Ovary (tissue), 9 donors: Measurements from ENCODE around the gene DGKG. TPM values are rescaled to one million over a fixed set of nuclear protein-coding genes. Genes with fewer than 3 reads are reported as not detected.

Experiments
- DNase-seq, 5 donors: peaks; one replicate each; pipeline ENCODE4 v3.0.0-alpha.2; 2019 to 2020
- H3K27ac ChIP-seq, 2 donors: fragments of 200-600 bp; one replicate each; pipeline versions ENCODE4 v1.5.1 to v1.8.0; 2019 to 2022
- H3K27me3 ChIP-seq: fragments of 200-600 bp; one replicate; pipeline ENCODE4 v1.8.0; 2022
- H3K36me3 ChIP-seq: fragments of 200-600 bp; sonication (generic); one replicate; pipeline ENCODE4 v1.5.1; 2019
- H3K4me1 ChIP-seq: one replicate; pipeline ENCODE4 v1.8.1; 2013; ENCODE audit warnings: mild to moderate bottlenecking, moderate library complexity; ENCODE audit not compliant: insufficient read depth
- H3K4me3 ChIP-seq: fragments of 200-600 bp; sonication (generic); one replicate; pipeline ENCODE4 v1.5.1; 2017
- H3K9me3 ChIP-seq, 2 donors: fragments of 200-600 bp in 1 of 2; sonication (generic) in 1 of 2; one replicate each; pipeline versions ENCODE4 v1.5.1 to v1.8.1; 2013 to 2019; ENCODE audit warnings: mild to moderate bottlenecking in 1 of 2, moderate library complexity in 1 of 2
- EP300 ChIP-seq: sonication (generic); formaldehyde crosslinking; IDR thresholded peaks from one replicate; pipeline ENCODE4 v1.6.1; 2017; ENCODE audit warnings: antibody characterized with exemption
- POLR2A ChIP-seq: fragments of 450-650 bp; IDR thresholded peaks from one replicate; pipeline ENCODE4 v1.6.1; 2017; ENCODE audit warnings: antibody characterized with exemption, mild to moderate bottlenecking, moderate library complexity
- WGBS, 3 donors: extraction: QIAGEN DNeasy Blood & Tissue Kit in 1 of 3; methylation state at CpG; one replicate each; pipeline versions ENCODE4 v1.1.5 to v1.1.7; 2013 to 2017; 5-methylcytosine and 5-hydroxymethylcytosine counted together
- intact Hi-C, 4 donors: fragments of 100-400 bp; cut with DNase I; formaldehyde crosslinking; loops; one replicate each; pipeline versions ENCODE4 v1.11.0 to v1.15.1; 2022 to 2023
- polyA plus RNA-seq, 2 donors: library from polyadenylated mRNA; stranded (reverse); fragments of 200-250 nt in 1 of 2; fragments of 350-450 nt in 1 of 2; fragmentation: Illumina TruSeq in 1 of 2; extraction: RNeasy Lipid Tissue Mini Kit (QIAGEN cat#74804) in 1 of 2; gene quantifications; one replicate each; pipeline ENCODE4 v1.2.3, GENCODE V29; 2013 to 2014
- total RNA-seq, 7 donors: library from RNA; depleted of rRNA in 2 of 7; stranded (reverse); fragments of >200 nt in 2 of 7; fragmentation: NEBNext Ultra II Directional in 3 of 7; extraction: Animal tissue kit (Norgen Biotek cat#: 25700) in 3 of 7; gene quantifications; one replicate each; pipeline versions ENCODE4 v1.1.0 to v1.2.4, GENCODE V29; 2016 to 2023
- TF ChIP-seq, protein P1 (sequence below), 3 donors: fragments of 450-650 bp in 2 of 3; fragments of 200-600 bp in 1 of 3; IDR thresholded peaks; one replicate each; pipeline versions ENCODE4 v1.5.1 to v1.8.0; 2016 to 2022; ENCODE audit warnings: antibody characterized with exemption in 3 of 3, mild to moderate bottlenecking in 1 of 3
- donor health status: DM: no; HTN: no; CAD: no; lungs with moderate emphysema.
- donor health status: DM: no; HTN: no; CAD: no.
- donor health status: Bipolar disorder and iron deficiency.
- donor health status: DM: yes; HTN: yes; CAD: no.
- donor health status: DM: no; HTN: no; CAD: no.
- donor health status: DM: yes; HTN: yes; CAD: no.

DGKG gene
- total and polyA plus RNA-seq, 9 donors, result 1.0 to 7.0 (median 4.1) TPM

DNA sequence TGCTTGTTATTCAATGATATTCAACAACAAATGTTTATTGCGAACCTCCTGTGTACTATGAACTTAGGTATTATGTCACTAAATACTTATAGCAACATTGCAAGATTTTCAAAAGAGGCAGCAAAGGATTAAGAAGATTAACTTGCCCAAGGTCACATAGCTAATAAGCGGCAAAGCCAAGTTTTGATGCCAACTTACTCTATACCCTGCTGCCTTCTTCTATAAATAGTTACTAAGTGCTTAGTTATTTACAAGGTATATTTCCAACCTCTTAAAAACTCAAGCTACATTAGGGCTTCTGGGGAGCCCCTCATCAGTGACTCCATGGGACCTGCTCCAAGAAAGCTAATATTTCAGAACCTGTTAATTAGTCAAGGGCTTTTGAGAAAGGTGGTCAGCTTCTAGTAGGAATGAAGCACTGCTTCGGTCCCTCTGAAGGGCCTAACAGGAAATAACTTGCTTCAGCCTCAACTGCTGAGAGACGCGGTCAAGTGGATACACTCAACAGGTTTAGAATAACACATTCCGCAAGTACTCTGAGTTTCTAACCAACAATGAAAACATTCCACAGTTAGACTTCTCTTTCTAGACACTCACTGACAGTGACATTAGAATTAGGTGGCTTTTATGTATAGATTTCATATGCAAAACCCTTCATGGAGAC lies 125.5 kb downstream of the DGKG start:
- intact Hi-C loops, result no loop called here
- no peaks in the 10 kb centered on the region for H3K36me3 ChIP-seq
- H3K9me3 ChIP-seq, result no peaks in the 10 kb centered on the region
- WGBS, 3 donors, result 84 to 86% (median 85%) methylated on average over 6 of the region's 6 CpGs
- no peak overlapping the region for H3K27ac ChIP-seq
- H3K27me3 ChIP-seq, result no peaks in the 10 kb centered on the region
- no peak for DNase-seq
- TF ChIP-seq, protein P1, sequence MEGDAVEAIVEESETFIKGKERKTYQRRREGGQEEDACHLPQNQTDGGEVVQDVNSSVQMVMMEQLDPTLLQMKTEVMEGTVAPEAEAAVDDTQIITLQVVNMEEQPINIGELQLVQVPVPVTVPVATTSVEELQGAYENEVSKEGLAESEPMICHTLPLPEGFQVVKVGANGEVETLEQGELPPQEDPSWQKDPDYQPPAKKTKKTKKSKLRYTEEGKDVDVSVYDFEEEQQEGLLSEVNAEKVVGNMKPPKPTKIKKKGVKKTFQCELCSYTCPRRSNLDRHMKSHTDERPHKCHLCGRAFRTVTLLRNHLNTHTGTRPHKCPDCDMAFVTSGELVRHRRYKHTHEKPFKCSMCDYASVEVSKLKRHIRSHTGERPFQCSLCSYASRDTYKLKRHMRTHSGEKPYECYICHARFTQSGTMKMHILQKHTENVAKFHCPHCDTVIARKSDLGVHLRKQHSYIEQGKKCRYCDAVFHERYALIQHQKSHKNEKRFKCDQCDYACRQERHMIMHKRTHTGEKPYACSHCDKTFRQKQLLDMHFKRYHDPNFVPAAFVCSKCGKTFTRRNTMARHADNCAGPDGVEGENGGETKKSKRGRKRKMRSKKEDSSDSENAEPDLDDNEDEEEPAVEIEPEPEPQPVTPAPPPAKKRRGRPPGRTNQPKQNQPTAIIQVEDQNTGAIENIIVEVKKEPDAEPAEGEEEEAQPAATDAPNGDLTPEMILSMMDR (IDR thresholded peaks at IDR 0.05), result no peak
- no peak for TF ChIP-seq POLR2A
- no peak for TF ChIP-seq EP300
- H3K4me3 ChIP-seq, result no peak overlapping the region
- no peaks in the 10 kb centered on the region for H3K4me1 ChIP-seq

GRCh38 chr3:186235554-186235953 lies 126.5 kb downstream of the DGKG start:
- H3K27ac ChIP-seq, result no peak overlapping the region
- TF ChIP-seq, protein P1 (IDR thresholded peaks at IDR 0.05), result no peak
- no peak for TF ChIP-seq EP300
- TF ChIP-seq POLR2A, result no peak
- no peak overlapping the region for H3K4me3 ChIP-seq
- DNase-seq, result no peak
- H3K9me3 ChIP-seq, result no peaks in the 10 kb centered on the region
- H3K4me1 ChIP-seq, result no peaks in the 10 kb centered on the region
- no peaks in the 10 kb centered on the region for H3K27me3 ChIP-seq
- WGBS, 3 donors, result 57 to 73% (median 67%) methylated on average over 5 of the region's 5 CpGs
- H3K36me3 ChIP-seq, result no peaks in the 10 kb centered on the region
- intact Hi-C loops, result no loop called here

DNA sequence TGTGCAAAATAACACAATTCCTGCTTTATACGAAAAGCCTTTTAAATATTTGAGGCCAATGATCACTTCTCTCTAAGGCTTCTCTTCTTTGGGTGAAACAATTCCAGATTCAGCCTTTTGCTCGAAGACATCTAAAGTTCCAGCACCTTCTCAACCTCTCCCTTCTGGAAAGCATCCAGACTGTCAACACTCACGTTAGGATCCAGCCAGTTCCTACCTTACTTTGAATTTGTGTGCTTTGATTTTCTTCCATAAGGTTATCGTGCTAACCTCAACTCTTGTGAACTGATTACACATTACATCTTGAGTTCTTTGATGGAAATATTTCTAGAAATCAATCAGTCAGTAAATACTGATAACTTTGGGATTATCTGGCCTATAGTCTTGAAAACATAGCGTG lies 127.9 kb downstream of the DGKG start:
- 63 to 71% (median 65%) methylated on average over 5 of the region's 5 CpGs for WGBS, 3 donors
- Histone ChIP-seq H3K9me3 (no peaks in the 10 kb centered on the region), H3K27ac (no peak overlapping the region), H3K36me3 (no peaks in the 10 kb centered on the region), H3K4me1 (no peaks in the 10 kb centered on the region), H3K4me3 (no peak overlapping the region), H3K27me3 (no peaks in the 10 kb centered on the region)
- no peak for DNase-seq
- intact Hi-C loops, result no loop called here
- no peak for TF ChIP-seq POLR2A
- TF ChIP-seq EP300, result no peak
- TF ChIP-seq, protein P1 (IDR thresholded peaks at IDR 0.05), result no peak

- Histone ChIP-seq H3K4me1 (no peaks in the 10 kb centered on the region), H3K27me3 (no peaks in the 10 kb centered on the region), H3K4me3 (no peak overlapping the region), H3K36me3 (no peaks in the 10 kb centered on the region), H3K9me3 (no peaks in the 10 kb centered on the region), H3K27ac (no peak overlapping the region)
- 83 to 84% (median 84%) methylated on average over 2 of the region's 2 CpGs for WGBS, 3 donors
- intact Hi-C loops, result no loop called here
- no peak for DNase-seq
- TF ChIP-seq EP300 (no peak), POLR2A (no peak)
- TF ChIP-seq, protein P1 (IDR thresholded peaks at IDR 0.05), result no peak
Measured at GRCh38 chr3:186226482-186226881, 135.6 kb downstream of the DGKG start.
